Measurements from ENCODE around the gene ZSWIM5.
A peak's percentile ranks its signal among the peaks of the same experiment; 100 is the strongest.
"Not testable (repeated sequence)": the region's sequence is repeated elsewhere in the genome, so short reads cannot be mapped to it uniquely, and the experiment has no call there.

The ZSWIM5 gene

DNA sequence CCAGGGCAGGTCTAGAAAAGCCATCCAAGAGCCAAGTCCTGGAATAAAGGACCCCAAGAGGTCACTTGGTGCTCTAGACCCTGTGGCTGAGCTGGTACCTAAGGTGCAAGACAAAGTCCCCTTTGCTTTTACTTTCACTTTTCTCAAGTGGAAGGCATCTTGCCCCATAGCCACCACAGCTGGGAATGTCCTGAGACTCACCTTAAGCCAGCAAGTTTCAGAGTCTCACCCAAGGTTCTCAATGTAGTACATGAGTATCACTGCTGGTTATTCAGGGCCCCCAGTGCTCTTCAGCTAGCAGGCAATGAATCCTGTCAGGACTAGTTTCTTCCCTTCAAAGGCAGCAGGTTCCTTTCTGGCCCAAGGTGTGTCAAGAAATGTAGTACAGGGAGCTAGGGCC, 126.9 kb downstream of the ZSWIM5 start:
- DNase-seq = no peak

DNA sequence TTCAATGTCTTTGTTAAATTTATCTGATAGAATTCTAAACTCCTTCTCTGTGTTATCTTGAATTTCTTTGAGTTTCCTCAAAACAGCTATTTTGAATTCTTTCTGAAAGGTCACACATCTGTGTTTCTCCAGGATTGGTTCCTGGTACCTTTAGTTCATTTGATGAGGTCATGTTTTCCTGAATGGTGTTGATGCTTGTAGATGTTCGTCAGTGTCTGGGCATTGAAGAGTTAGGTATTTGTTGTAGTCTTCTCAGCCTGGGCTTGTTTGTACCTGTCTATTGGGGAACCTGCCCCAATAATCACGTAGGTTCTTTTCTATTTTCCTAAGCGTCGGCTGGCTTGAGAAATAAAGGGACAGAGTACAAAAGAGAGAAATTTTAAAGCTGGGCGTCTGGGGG, 129.4 kb downstream of the ZSWIM5 start:
- not testable (repeated sequence) for DNase-seq

DNA sequence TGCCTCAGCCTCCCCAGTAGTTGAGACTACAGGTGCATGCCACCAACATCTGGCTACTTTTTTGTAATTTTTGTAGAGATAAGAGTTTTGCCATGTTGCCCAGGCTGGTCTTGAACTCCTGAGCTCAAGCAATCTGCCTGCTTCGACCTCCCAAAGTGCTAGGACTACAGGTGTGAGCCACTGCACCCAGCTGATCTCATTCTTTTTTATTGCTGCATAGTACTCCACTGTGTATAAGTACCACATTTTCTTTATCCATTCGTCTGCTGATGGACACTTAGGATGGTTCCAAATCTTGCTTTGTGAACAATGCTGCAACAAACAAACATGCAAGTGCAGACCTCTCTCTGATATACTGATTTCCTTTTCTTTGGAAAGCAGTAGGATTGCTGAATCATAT, 134.8 kb downstream of the ZSWIM5 start:
- no peak for DNase-seq

DNA sequence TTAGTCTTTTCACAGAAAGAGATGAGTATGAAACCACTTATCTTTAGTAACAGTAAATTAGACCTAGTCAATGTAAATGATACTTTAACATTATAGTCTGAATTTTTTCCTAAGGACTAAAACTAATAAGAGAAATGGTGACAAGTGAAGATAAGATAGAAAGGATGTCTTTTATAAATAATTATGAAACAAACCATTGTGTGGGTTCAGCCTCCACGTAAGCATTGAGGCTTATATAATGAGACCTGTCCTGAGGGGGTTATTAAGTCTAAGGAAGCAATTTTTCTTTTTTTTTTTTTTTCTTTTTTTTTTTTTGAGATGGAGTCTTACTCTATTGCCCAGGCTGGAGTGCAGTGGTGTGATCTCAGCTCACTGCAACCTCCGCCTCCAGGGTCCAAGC, 138.6 kb downstream of the ZSWIM5 start:
- no peak for DNase-seq

DNA sequence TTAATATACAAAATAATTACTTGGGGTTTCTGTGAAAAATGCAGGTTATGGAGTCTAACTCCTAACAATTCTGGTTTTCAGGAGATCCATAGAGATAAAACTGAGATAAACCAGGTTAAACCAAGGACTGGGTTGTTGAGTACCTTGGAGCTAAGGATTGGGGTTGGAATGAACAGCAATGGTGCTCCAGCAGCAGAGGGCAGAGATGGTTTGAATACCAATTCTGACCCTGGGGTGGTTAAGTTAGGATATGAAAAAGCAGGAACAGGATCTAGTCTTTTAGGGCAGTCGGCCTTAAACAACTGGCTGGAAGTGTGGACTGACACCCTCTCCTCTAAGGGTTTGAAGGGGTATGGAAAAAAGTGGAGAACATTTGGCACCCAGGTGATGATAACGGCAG, 141.3 kb downstream of the ZSWIM5 start:
- no peak for DNase-seq

DNA sequence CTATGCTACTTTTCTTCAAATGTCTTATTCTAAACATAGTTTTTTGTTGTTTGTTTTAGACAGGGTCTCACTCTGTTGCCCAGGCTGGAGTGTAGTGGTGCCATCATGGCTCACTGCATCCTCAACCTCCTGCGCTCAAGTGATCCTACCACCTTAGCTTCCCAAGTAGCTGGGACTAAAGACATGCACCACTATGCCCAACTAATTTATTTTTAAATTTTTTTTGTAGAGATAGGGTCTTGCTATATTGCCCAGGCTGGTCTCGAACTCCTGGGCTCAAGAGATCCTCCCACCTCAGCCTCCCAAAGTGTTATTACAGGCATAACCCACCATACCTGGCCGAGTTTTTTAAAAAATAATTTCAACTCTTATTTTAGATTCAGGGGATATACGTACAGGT, 143.9 kb downstream of the ZSWIM5 start:
- DNase-seq = not testable (repeated sequence)

DNA sequence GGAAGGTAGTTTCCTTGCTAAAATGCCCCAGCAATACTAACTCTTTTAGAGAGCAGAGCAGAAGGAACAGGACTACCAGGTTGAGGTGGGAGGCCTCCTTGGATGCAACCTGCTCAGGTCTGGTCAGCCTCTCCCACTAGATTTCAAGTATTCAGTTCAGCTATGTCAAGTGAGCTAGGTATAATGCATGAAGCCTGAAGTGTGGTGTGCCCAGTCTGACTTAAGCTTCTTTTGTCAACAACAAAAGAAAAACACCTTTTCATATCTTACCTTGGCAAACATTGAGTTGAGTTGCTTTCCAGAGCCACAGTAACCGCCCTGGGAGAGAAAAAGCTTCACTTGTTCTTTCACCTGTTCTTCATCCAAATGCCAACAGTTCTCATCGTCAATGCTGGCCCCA, 146.6 kb downstream of the ZSWIM5 start:
- no peak for DNase-seq

DNA sequence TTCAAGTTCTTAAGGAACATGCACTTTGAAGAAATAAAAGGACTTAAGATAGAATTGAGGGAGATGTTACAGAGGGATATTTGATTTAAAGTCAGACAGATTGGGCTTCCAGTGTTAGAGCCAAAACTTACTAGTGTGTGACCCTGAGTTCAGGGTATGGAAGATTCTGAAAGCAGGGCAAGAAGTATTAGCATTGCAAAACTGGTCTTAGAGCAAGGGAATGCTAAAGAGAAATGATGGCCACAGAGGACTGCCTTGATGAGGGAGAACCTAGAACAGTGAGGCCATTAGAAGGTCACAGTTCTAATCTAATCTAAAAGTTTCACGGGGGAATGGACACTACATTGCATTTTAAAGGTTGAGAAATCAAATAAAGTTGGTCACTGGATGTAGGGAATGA, 148.9 kb downstream of the ZSWIM5 start:
- no peak for DNase-seq

DNA sequence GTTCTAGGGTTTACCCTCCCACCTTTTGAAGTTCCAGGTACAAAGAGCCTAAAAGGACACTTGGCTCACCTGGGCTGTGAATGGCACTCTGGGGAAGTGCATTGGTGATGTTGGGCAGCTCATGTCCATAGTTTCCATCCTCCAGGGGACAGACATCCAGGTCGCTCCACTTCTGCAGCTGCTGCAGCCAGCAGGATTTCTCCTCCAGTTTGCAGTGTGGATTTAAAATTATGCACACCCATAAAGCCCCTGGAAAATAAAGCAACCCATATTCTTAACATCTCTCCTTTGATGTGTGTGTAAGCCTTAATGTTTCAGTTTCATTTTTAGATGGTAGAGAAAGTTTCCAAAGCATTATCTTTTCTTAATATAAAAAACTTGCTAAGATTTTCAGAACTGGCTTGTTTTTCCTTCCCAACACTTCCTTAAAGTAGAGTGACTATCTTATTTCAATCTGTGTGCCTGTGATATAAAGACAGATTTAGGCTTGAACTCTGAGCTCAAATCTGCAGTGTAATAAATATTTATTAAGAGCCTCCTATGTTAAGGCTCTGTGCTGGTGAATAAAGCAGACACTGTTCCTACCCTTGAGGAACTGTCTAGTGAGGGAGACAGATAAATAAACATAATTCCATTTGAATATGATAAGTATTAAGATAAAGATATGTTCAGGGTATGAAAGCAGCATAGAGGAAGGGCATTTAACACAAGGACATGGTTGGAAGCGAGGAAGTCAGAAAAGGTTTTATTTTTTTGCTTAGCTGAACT, 155.2 kb downstream of the ZSWIM5 start:
- peak; percentile 11 for DNase-seq

DNA sequence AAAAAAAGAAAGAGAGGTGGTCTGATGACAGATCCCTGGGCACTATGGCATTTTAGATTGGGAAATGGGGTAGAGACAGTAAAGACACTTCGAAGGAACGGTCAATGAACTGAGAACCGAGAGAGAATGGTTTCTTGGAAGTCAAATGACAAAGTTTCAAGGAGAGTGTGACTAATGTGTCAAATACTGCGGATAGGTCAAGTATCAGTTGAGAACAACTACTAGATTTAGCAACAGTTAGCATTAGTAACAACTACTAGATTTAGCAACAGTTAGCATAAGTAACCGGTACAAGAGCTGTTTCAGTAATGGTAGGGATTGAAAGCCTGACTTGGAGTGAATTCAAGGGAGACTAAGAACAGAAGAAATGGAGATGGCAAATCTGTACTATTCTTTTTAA, 159.4 kb downstream of the ZSWIM5 start:
- DNase-seq = no peak

DNA sequence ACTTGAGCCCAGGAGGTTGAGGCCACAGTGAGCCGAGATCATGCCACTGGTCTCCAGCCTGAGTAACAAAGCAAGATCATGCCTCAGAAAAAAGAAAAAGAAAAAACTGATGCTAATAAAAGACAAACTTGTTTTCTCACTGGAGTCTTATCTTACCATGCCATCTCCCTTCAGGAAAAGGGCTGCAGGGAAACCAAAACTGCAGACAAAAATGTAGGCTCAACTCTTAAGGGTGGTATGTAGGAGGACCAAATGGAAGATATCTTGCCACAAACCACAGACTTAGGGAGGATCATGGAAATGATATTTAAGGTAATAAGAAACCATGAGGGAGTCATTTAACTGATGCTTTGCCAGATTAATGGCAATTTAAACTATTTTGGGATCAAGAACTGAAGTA, 161.5 kb downstream of the ZSWIM5 start:
- DNase-seq = no peak

DNA sequence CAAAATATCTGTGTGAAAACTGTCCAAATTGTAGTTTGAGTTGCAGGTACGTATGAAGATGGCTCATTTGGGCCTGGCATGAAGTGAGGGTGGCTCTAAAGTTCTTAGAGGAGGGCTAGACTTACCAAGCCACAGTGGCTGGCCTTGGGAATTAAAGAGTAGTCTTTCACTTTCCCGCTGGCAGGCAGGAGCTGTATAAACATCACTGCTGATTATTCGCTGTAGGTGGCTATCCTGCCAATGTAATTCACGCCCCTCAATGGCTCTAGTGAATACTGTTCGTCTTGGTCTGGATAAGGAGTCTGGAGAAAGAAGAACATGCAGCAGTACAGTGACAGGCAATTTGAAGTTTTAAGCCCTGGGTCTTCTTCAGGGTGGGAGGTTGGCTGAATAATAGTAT, 163.3 kb downstream of the ZSWIM5 start:
- DNase-seq = no peak

DNA sequence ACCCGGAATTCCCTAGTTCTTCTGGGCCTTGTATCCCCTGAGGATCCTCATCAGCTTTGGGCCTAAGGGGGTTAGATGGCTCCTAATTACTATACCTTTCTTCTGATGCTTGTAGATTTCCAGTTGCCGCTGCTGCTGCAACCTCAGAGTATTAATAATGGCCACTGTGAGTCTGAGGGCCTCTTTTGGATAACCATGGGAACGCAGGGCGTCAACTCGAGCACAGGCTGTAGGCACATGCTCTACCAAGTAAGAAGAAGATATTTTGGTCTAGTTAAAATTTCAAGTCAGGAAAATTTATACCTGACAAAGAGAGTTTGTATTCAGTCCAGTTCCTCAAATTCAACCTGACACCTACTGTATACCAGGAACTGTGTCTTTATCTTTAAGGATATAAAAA, 166.1 kb downstream of the ZSWIM5 start:
- DNase-seq = no peak

DNA sequence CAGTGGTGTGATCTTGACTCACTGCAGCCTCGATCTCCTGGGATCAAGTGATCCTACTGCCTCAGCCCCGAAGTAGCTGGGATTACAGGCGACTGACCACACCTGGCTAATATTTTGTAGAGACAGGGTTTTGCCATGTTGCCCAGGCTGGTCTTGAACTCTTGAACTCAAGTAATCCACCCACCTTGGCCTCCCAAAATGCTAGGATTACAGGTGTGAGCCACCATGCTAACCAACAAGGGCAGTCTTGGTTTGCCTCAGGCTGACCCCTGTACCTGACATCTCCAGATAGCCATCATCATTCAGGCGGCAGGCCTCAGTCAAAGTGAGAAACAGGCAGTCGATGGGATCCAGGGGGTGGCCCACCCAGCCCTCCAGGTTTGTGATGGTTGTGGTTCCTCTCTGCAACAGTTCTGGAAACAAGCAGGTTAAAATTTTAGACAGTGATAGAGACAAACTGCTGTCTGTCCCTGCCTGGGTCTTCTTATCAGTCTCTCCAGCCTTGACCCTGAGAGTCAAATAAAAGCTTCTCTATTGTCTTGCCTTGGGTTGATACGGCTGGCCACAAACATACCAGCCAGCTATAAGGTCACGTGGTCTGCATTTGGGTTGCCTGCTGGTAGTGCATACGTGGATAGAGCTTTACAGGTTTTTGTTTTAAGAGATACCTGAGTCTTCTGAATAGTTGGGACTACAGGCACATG, 167.6 kb downstream of the ZSWIM5 start:
- DNase-seq = no peak

DNA sequence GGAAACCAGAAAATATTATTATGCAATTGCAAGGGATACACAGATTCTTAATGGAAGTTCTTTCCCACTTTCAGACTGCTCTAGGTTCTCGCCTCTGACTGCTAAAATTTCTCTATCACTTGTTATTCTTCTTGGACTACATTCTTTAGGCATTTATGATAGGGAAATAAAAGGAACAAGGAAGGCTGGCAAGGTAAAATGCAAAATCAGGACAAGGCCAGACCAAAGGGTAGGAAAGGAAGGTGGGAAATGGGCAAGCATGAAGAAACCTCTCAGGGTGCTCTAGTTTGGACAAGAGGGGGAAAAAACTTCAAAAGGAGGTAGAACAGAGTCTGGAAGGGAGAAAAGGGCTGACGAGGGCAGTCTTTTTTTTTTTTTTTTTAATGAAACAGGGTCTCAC, 168.2 kb downstream of the ZSWIM5 start:
- DNase-seq = no peak

DNA sequence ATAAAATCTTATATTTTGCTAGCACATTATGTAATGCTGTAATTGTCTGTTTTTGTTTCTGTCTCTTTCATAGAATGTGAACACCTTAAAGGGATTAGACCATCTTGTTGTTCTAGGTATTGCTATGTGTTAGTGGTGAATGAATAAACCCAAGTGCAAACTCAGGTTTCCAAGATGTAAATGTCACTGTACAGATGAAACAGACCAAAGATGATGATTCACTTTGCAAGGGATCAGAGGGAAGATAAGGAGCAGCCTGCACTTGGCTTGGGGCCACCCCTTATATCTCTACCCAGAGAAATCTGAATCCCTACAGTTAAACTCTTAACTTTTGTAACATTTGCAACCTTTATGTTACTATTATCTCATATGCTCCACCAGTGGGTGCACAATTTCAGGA, 168.9 kb downstream of the ZSWIM5 start:
- DNase-seq = no peak

DNA sequence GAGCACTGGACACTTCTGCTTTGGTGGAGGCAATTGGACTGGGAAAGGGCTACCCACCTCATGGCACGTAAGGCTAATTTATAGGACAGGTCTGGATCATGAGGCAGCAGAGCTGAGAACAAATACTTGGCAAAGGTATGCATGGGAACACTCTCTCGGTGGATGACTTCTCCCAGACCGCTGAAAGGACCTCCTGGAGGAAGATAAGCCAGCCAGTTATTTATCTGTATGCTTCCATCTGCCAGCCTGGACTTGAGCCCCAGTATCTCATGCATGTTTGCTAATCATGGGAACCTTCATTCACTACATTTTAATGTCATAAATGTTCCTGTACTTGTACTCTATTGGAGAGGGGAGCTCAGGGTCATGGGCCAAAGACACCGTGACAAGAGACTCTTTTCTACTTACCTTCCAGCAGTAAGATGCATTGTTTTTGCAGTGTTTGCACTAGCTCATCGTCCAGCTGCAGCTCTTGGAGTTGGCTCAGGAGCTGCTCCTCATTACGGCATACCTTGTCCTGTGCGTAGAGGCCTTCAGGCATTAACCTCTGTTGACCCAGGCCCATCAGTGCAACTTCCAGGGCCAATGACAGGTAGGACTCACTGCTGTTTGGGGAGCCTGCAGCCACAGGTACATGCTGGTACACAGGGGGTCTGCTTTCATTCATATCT, 170.6 kb downstream of the ZSWIM5 start:
- DNase-seq = no peak

DNA sequence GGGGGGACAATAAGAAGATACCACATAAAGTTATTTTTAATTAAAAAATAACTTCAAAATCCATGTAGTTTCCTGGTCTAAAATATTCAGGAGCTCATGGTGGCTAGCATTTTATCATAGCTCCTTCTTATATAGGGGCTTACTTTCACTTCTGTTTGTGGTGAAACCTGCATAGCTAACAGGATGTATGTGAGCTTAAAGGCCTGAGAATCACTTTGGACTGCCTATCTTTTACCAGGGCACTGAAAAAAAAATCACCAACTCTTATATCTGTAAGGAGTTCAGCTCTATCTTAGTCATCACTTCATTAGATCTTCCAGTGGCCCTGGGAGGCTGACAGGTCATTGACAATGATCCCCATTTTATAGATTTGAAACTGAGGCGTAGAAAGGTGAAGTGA, 173.0 kb downstream of the ZSWIM5 start:
- no peak for DNase-seq

DNA sequence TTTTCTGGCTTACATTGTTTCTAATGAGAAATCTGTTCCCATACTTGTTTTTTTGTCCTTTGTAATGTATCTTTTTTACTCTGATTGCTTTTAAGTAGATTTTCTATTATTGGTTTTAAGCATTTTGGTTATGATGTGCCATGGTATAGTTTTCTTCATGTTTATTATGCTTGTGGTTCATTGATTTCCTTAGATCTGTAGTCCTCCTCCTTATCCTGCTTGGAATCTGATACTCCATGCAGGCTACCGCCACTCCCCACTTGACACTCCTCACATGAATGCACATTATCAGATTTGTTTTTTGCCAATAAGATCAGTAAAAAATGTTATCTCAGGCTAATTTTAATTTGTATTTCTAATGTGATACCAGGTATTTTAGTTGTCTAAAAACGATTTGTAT, 173.6 kb downstream of the ZSWIM5 start:
- DNase-seq = no peak

DNA sequence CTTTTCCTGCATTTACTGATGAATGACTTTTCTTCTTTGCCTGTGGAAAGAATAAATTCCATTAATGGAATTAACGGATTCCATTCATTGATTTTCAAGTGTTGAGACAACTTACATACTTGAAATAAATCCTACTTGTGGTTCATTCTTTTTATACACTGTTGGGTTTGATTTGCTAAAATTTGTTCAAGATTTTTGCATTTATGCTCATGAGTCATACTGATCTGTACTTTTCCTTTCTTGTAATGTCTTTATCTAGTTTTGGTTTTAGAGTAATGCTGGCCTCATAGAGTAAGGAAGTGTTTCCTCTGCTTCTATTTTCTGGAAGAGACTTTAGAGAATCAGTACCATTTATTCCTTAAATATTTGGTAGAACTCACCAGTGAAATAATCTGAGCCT, 180.0 kb downstream of the ZSWIM5 start:
- DNase-seq = no peak

DNA sequence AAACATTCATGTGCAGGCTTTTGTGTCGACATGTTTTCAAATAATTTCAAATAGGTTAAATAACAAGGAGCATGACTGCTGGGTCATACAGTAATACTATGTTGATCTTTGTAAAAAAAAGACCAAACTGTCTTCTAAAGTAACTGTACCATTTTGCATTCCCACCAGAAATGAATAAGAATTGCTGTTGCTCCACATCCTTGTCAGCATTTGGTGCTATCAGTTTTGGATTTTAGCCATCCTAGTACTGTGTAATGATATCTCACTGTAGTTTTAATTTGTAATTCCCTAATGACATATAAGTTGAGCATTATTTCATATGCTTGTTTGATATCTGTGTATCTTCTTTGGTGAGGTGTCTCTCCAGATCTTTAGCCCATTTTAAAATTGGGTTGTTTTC, 182.7 kb downstream of the ZSWIM5 start:
- no peak for DNase-seq

DNA sequence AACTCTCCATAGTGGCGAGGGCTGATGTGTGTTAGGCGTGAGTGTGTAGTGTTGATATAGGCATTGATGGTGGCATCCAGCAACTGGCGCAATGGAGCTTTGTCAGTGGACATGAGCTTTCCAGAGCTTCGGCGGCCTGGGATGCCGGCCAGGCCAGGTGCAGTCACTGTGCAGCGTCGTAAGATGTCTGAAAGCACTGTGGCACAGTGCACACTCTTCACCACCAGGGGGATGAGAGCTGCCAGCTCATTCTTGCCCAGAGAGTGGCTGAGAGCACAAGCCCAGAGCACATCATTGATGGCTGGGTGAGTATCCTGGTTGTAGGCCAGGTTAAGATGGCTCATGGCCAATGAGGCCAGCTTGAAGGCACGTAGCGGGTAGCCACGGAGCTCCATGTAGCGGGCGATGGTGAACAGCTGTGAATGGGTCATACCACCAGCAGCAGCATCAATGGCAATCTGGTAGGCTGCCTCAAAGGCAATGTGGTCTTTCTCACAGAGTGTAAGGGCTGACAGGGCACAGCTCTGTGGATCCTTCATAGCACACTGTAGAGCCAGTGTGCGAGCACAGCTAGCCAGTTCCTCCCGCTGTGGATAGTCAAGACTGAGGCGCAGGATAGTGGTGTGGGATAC, 187.7 kb downstream of the ZSWIM5 start:
- DNase-seq = peak; percentile 69

DNA sequence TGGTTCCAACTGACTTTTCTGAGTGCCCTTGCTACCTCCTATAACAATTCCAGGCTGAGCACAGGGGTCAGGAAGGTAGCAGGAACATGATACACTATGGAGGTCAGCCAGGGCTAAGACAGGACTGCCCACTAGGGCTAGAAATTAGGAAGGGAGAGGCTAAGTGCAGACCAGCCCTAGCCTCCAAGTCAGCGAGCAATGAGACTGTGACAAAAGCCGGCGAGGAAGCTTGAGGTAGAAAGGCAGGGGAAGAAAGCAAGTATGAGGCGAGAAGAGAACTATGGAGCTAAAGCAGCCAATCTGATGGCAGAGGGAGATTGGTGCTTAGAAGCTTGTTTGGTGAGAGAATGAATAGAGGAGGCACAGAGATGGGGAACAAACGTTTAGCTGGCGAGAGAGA, 189.6 kb downstream of the ZSWIM5 start:
- no peak for DNase-seq

Data from CD4-positive, alpha-beta T cell treated with Interleukin-6 for 4 hours (primary cell).